Liver (tissue), 9 donors: ENCODE results near the gene RPL9. TPM values are rescaled to one million over a fixed set of nuclear protein-coding genes. Genes with fewer than 3 reads are reported as not detected.

Experiments used
- DNase-seq: peaks from one replicate; pipeline ENCODE4 v3.0.0-alpha.2; 2017; ENCODE audit warnings: low spot score
- H3K27ac ChIP-seq, 2 donors: one replicate each; pipeline ENCODE4 v1.7.0; 2013; ENCODE audit warnings: inconsistent platforms in 2 of 2, low read length in 2 of 2, control low read depth in 1 of 2, low read depth in 1 of 2, mild to moderate bottlenecking in 1 of 2
- H3K27me3 ChIP-seq, 4 donors: one replicate each; pipeline versions ENCODE4 v1.6.1 to v1.7.0; 2013; ENCODE audit warnings: low read length in 3 of 4, inconsistent platforms in 1 of 4, mild to moderate bottlenecking in 1 of 4, moderate library complexity in 1 of 4; ENCODE audit not compliant: control insufficient read depth in 4 of 4, insufficient read depth in 4 of 4
- H3K36me3 ChIP-seq, 4 donors: one replicate each; pipeline versions ENCODE4 v1.6.1 to v1.7.0; 2013; ENCODE audit warnings: low read length in 3 of 4, mild to moderate bottlenecking in 3 of 4, low read depth in 1 of 4, moderate library complexity in 1 of 4; ENCODE audit not compliant: control insufficient read depth in 4 of 4, insufficient read depth in 3 of 4
- H3K4me1 ChIP-seq, 4 donors: one replicate each; pipeline versions ENCODE4 v1.6.1 to v1.7.0; 2013; ENCODE audit warnings: low read length in 3 of 4, mild to moderate bottlenecking in 3 of 4, moderate library complexity in 1 of 4; ENCODE audit not compliant: control insufficient read depth in 4 of 4, insufficient read depth in 4 of 4
- H3K4me3 ChIP-seq, 3 donors: one replicate each; pipeline versions ENCODE4 v1.6.1 to v1.7.0; 2013; ENCODE audit warnings: low read length in 3 of 3, control low read depth in 1 of 3, low read depth in 1 of 3, mild to moderate bottlenecking in 1 of 3
- H3K9ac ChIP-seq, 2 donors: one replicate each; pipeline ENCODE4 v1.7.0; 2013; ENCODE audit warnings: low read length in 2 of 2, mild to moderate bottlenecking in 2 of 2, moderate library complexity in 2 of 2, control low read depth in 1 of 2, low read depth in 1 of 2
- H3K9me3 ChIP-seq, 4 donors: one replicate each; pipeline versions ENCODE4 v1.6.1 to v1.7.0; 2013; ENCODE audit warnings: low read length in 3 of 4; ENCODE audit not compliant: control insufficient read depth in 4 of 4
- EGR1 ChIP-seq, 2 donors: IDR thresholded peaks; 2 replicates each; pipeline ENCODE4 v1.6.1; 2016 to 2018; ENCODE audit warnings: antibody characterized with exemption in 2 of 2, low read depth in 2 of 2
- FOXA1 ChIP-seq: IDR thresholded peaks from 2 replicates; pipeline ENCODE4 v1.6.1; 2016; ENCODE audit warnings: antibody characterized with exemption
- GABPA ChIP-seq, 2 donors: IDR thresholded peaks in 1 of 2; conservative IDR thresholded peaks in 1 of 2; 2 replicates each; pipeline ENCODE4 v1.6.1; 2016; ENCODE audit warnings: antibody characterized with exemption in 2 of 2, mild to moderate bottlenecking in 1 of 2, moderate library complexity in 1 of 2
- HNF4A ChIP-seq, 2 donors: conservative IDR thresholded peaks; 2 replicates each; pipeline ENCODE4 v1.6.1; 2016; ENCODE audit warnings: antibody characterized with exemption in 2 of 2, mild to moderate bottlenecking in 2 of 2
- HNF4G ChIP-seq: IDR thresholded peaks from 2 replicates; pipeline ENCODE4 v1.6.1; 2016; ENCODE audit warnings: antibody characterized with exemption
- JUND ChIP-seq, 2 donors: IDR thresholded peaks; 2 replicates each; pipeline ENCODE4 v1.6.1; 2016; ENCODE audit warnings: antibody characterized with exemption in 2 of 2
- NR2F2 ChIP-seq: IDR thresholded peaks from 2 replicates; pipeline ENCODE4 v1.6.1; 2016; ENCODE audit warnings: antibody characterized with exemption
- RAD21 ChIP-seq, 2 donors: IDR thresholded peaks; 2 replicates each; pipeline ENCODE4 v1.6.1; 2016; ENCODE audit warnings: antibody characterized with exemption in 2 of 2, mild to moderate bottlenecking in 2 of 2
- RXRA ChIP-seq, 2 donors: IDR thresholded peaks; 2 replicates each; pipeline ENCODE4 v1.6.1; 2017 to 2018; ENCODE audit warnings: antibody characterized with exemption in 2 of 2, mild to moderate bottlenecking in 1 of 2
- SP1 ChIP-seq: IDR thresholded peaks from 2 replicates; pipeline ENCODE4 v1.6.1; 2018; ENCODE audit warnings: antibody characterized with exemption, mild to moderate bottlenecking
- TAF1 ChIP-seq: conservative IDR thresholded peaks from 2 replicates; pipeline ENCODE4 v1.6.1; 2016; ENCODE audit warnings: antibody characterized with exemption, mild to moderate bottlenecking
- YY1 ChIP-seq: IDR thresholded peaks from 2 replicates; pipeline ENCODE4 v1.6.1; 2016; ENCODE audit warnings: antibody characterized with exemption, mild to moderate bottlenecking
- WGBS: extraction: QIAGEN DNeasy Blood & Tissue Kit; methylation state at CpG from one replicate; pipeline ENCODE4 v1.1.7; 2013; 5-methylcytosine and 5-hydroxymethylcytosine counted together
- polyA plus RNA-seq, 2 donors: library from polyadenylated mRNA; stranded (reverse) in 1 of 2; unstranded in 1 of 2; fragments of 200-250 nt in 1 of 2; fragments of >200 nt in 1 of 2; fragmentation: Nextera tagmentation in 1 of 2; extraction: Ambion mirVana in 1 of 2; gene quantifications; one replicate each; pipeline versions ENCODE4 v1.2.1 to v1.2.3, GENCODE V29; 2013 to 2015
- total RNA-seq, 2 donors: library from RNA; depleted of rRNA; stranded (reverse); fragments of >200 nt; gene quantifications; one replicate each; pipeline ENCODE4 v1.2.3, GENCODE V29; 2014
- TF ChIP-seq, protein P1 (sequence below): IDR thresholded peaks from 2 replicates; pipeline ENCODE4 v1.6.1; 2016; ENCODE audit warnings: antibody characterized with exemption, mild to moderate bottlenecking
- TF ChIP-seq, protein P2 (sequence below): fragments of 150-350 bp; IDR thresholded peaks from 2 replicates; pipeline ENCODE4 v1.5.1; 2017; ENCODE audit warnings: improper control_type of control experiment, low read depth, low read length; ENCODE audit not compliant: missing input control
- TF ChIP-seq, protein P3 (sequence below): IDR thresholded peaks from 2 replicates; pipeline ENCODE4 v1.6.1; 2016; ENCODE audit warnings: antibody characterized with exemption
- TF ChIP-seq, protein P4 (sequence below): IDR thresholded peaks from 2 replicates; pipeline ENCODE4 v1.6.1; 2016; ENCODE audit warnings: antibody characterized with exemption
- donor health status: healthy.
- donor health status: healthy.
- donor health status: healthy.
- donor health status: healthy.
- donor health status: healthy.

Gene RPL9
- total and polyA plus RNA-seq, 4 donors: 427 to 1,176 (median 615) TPM

DNA sequence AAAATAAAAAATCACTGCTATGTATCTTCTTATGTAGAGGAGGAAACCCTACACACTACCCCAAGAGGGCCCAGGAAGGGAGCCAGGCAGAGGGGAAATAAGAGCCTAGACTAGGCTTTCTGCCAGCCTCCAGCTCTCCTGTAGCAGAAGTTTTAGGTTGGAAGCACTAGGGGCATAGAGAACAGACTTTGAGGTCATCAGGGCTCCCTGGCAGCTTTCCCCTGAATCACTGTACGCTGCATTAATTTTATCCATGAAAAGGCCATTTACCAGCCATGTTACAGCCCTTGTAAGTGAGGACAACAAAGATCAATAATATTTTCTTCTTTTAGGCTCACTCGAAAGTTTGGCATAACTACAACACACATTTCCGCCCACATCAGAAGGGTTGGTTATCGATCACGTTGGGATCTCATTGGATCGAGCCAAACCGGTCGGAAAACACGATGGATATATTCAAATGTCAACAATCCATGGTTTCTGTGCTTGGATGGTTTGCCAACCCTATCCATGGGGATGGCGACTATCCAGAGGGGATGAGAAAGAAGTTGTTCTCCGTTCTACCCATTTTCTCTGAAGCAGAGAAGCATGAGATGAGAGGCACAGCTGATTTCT is 24.7 kb downstream of the RPL9 start (continued):
- TF ChIP-seq, protein P1, sequence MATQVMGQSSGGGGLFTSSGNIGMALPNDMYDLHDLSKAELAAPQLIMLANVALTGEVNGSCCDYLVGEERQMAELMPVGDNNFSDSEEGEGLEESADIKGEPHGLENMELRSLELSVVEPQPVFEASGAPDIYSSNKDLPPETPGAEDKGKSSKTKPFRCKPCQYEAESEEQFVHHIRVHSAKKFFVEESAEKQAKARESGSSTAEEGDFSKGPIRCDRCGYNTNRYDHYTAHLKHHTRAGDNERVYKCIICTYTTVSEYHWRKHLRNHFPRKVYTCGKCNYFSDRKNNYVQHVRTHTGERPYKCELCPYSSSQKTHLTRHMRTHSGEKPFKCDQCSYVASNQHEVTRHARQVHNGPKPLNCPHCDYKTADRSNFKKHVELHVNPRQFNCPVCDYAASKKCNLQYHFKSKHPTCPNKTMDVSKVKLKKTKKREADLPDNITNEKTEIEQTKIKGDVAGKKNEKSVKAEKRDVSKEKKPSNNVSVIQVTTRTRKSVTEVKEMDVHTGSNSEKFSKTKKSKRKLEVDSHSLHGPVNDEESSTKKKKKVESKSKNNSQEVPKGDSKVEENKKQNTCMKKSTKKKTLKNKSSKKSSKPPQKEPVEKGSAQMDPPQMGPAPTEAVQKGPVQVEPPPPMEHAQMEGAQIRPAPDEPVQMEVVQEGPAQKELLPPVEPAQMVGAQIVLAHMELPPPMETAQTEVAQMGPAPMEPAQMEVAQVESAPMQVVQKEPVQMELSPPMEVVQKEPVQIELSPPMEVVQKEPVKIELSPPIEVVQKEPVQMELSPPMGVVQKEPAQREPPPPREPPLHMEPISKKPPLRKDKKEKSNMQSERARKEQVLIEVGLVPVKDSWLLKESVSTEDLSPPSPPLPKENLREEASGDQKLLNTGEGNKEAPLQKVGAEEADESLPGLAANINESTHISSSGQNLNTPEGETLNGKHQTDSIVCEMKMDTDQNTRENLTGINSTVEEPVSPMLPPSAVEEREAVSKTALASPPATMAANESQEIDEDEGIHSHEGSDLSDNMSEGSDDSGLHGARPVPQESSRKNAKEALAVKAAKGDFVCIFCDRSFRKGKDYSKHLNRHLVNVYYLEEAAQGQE: peak; percentile 16
- TF ChIP-seq NR2F2 (no peak), SP1 (peak; percentile 55), TAF1 (peak; percentile 38), YY1 (peak; percentile 89)
- TF ChIP-seq, protein P2, sequence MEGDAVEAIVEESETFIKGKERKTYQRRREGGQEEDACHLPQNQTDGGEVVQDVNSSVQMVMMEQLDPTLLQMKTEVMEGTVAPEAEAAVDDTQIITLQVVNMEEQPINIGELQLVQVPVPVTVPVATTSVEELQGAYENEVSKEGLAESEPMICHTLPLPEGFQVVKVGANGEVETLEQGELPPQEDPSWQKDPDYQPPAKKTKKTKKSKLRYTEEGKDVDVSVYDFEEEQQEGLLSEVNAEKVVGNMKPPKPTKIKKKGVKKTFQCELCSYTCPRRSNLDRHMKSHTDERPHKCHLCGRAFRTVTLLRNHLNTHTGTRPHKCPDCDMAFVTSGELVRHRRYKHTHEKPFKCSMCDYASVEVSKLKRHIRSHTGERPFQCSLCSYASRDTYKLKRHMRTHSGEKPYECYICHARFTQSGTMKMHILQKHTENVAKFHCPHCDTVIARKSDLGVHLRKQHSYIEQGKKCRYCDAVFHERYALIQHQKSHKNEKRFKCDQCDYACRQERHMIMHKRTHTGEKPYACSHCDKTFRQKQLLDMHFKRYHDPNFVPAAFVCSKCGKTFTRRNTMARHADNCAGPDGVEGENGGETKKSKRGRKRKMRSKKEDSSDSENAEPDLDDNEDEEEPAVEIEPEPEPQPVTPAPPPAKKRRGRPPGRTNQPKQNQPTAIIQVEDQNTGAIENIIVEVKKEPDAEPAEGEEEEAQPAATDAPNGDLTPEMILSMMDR: no peak

DNA sequence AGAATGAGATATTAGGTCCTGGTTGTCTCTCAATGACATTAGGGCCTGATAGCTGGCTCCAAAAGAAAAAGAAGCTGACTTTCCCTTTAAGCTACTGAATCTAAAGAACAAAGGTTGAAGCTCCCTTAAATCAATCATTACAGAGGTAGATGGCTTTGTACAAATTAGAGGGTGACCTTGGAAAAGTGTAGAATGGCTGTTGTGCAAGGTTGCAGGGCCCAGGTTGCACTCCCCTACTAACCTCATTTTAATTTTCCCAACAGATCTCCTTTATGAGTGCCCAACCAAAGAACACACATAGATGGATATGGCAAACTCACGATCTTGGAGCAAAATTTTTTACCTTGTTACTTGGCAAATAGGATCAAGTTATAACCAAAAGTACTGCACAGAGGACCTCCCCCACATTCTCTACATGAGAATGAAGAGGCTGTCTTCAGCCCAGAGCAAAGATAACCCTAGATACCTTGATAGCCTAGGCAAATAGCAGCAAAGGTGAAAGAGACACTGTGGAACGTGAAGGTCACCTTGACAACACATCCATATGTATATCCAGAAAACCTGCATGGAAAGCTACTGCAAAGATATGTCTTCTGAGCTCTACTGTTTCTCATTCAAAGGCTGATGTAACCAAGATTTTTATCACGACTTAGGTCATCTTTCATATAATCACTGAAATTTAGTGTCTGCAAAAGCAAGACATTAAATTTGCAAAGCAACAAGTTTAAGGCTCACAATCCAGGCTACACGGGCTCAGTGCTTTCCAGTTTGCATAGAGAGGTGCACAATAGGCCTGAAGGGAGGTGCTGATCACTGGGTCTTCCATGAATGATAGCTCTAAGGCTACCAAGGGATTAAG is 29.0 kb downstream of the RPL9 start:
- Histone ChIP-seq H3K4me3 (no peak overlapping the region), H3K27ac (peak overlapping the region in 1 of 2 donors; percentile 13), H3K9me3 (no peaks in the 10 kb centered on the region), H3K4me1 (peaks cover 5 to 51% (median 31%) of the 10 kb centered on the region in 4 donors), H3K9ac (no peak overlapping the region), H3K27me3 (no peaks in the 10 kb centered on the region), H3K36me3 (no peaks in the 10 kb centered on the region)
- DNase-seq: no peak
- TF ChIP-seq FOXA1: no peak
- TF ChIP-seq RXRA (IDR thresholded peaks at IDR 0.05): peak; percentile 73 to 77
- TF ChIP-seq, protein P3, sequence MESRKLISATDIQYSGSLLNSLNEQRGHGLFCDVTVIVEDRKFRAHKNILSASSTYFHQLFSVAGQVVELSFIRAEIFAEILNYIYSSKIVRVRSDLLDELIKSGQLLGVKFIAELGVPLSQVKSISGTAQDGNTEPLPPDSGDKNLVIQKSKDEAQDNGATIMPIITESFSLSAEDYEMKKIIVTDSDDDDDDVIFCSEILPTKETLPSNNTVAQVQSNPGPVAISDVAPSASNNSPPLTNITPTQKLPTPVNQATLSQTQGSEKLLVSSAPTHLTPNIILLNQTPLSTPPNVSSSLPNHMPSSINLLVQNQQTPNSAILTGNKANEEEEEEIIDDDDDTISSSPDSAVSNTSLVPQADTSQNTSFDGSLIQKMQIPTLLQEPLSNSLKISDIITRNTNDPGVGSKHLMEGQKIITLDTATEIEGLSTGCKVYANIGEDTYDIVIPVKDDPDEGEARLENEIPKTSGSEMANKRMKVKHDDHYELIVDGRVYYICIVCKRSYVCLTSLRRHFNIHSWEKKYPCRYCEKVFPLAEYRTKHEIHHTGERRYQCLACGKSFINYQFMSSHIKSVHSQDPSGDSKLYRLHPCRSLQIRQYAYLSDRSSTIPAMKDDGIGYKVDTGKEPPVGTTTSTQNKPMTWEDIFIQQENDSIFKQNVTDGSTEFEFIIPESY: no peak
- TF ChIP-seq EGR1 (IDR thresholded peaks at IDR 0.05; ENCODE audit: low read depth in 2 of 2): peak in 1 of 2 donors; percentile 10
- peak; percentile 60 for TF ChIP-seq YY1
- no peak for TF ChIP-seq GABPA (IDR thresholded peaks at IDR 0.05 in 1 of 2, conservative IDR thresholded peaks at IDR 0.05 in 1 of 2)
- TF ChIP-seq JUND (IDR thresholded peaks at IDR 0.05): peak in 1 of 2 donors; percentile 26
- TF ChIP-seq, protein P1: no peak
- TF ChIP-seq SP1: peak; percentile 67
- TF ChIP-seq HNF4A (conservative IDR thresholded peaks at IDR 0.05): peak; percentile 78 to 80
- TF ChIP-seq HNF4G: no peak
- TF ChIP-seq NR2F2: no peak
- TF ChIP-seq, protein P4, sequence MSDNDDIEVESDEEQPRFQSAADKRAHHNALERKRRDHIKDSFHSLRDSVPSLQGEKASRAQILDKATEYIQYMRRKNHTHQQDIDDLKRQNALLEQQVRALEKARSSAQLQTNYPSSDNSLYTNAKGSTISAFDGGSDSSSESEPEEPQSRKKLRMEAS: peak; percentile 54
- TF ChIP-seq RAD21 (IDR thresholded peaks at IDR 0.05): peak in 1 of 2 donors; percentile 39
- no peak for TF ChIP-seq TAF1
- WGBS: 39% methylated on average over 4 of the region's 4 CpGs
